AML-193 (cell line): ENCODE measurements around the gene ALPL.
"Not testable (repeated sequence)": the region's sequence is repeated elsewhere in the genome, so short reads cannot be mapped to it uniquely, and the experiment has no call there.

Experiments
- DNase-seq, 2 experiments: peaks; one replicate each; lab custom pipeline; 2025; lab: John Stamatoyannopoulos, UW

Gene ALPL

GRCh38 chr1:21509351-21510112, at the start of gene ALPL:
TSS of gene ALPL (plus strand) at chr1:21509423. CDS start at chr1:21554082, 44,659 bp downstream.
- DNase-seq: no peak

DNA sequence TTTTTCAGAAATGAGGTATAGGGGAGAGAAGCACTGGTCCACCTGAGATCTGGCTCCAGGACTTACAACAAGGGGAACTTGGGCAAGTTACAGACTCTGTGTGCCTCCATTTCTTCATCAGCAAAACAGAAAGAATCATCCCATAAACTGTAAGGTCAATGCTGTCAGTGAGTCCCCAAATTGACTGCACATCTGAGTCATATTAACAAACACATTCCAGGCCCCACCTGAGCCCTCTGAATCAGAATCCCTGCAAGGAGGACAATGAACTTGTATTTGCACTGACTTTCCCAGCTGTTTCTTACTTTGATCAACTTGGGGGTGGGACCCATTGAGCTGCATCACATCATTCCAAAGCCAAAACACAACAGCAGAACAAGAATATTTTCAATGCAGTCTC, 44.1 kb upstream of the ALPL start:
- not testable (repeated sequence) for DNase-seq

- not testable (repeated sequence) for DNase-seq
Measured at GRCh38 chr1:21467946-21468345, 41.3 kb upstream of the ALPL start.

DNA sequence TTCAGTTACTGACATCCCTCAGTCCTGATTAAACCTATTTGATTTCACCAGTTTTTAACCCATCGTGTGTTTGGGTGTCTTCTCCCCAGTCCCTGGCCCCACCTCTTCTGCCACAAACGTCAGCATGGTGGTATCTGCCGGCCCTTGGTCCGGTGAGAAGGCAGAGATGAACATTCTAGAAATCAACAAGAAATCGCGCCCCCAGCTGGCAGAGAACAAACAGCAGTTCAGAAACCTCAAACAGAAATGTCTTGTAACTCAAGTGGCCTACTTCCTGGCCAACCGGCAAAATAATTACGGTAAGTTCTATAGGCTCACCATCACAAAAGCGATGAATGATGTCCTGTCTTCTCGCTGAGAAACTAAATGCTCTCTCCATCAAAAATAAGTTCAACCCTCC, 40.6 kb upstream of the ALPL start:
- DNase-seq: peak in 1 of 2 experiments; percentile 2

DNA sequence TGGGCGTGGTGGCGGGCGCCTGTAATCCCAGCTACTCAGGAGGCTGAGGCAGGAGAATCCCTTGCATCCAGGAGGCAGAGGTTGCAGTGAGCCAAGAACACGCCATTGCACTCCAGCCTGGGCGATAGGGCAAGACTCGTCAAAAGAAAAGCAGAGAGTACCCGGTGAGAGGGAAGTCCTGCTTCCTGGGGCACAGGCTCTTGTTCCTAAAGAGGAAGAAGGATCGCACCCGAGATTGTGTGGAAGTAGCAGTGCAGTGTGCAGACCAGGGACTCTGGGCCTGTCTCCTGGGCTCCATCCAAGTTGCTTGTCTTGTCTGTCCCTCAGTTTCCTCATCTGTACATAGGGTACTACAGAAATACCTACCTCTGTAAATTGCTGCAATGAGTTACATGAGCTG, 39.6 kb upstream of the ALPL start:
- DNase-seq: no peak

DNA sequence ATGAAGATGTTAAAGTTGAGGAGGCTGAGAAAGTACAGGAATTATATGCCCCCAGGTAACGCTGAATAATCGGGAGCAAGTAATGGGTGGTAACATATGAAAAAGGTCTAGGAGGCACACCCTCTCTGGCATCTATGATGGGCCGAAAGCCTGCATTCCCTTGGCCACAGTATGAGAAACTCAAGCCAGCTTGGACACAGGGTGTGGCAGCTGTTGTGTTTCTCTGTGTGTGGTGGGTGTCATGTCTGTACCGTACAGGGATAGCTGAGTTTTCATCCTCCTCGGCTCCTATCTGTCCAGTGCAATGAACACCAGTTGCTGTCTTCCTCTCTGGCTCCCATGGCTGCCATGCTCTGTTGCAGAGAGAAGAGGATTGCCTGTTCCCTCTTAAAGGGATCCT, 36.4 kb upstream of the ALPL start:
- no peak for DNase-seq

GRCh38 chr1:21478356-21478755, 30.9 kb upstream of the ALPL start:
- DNase-seq: no peak

DNA sequence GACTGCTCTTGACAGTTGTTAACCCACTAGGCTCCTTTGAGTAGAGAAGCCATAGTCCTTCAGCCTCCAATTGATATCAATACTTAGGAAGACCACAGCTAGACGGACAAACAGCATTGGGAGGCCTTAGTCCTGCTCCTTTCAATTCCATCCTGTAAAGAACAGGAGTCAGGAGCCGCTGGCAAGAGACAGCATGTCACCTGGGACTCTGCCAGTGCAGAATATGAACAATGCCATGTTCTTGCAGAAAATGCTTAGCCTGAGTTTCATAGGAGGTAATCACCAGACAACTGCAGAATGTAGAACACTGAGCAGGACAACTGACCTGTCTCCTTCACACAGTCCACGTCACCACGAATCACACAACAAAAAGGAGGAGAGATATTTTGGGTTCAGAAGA, 25.3 kb upstream of the ALPL start:
- DNase-seq: not testable (repeated sequence)

DNA sequence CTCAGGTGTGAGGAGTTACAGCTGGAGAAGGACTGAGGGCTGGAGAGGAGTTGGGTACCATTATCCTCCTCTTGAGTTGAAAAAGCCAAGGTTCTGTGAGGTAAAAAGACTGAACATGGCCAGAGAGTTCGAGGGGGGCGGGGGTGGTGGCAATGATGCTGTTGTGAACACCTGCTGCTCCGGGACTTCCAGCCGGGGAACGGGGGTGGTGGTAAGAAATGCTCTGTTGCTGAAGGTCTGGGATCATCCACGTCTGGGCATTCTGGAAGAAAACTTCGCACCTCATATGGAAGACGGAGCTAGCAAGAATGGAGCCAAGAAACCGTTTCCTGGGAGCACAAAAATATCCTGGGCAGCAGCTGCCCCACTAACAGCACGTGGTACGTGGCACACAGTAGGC, 20.1 kb upstream of the ALPL start:
- DNase-seq: no peak

DNA sequence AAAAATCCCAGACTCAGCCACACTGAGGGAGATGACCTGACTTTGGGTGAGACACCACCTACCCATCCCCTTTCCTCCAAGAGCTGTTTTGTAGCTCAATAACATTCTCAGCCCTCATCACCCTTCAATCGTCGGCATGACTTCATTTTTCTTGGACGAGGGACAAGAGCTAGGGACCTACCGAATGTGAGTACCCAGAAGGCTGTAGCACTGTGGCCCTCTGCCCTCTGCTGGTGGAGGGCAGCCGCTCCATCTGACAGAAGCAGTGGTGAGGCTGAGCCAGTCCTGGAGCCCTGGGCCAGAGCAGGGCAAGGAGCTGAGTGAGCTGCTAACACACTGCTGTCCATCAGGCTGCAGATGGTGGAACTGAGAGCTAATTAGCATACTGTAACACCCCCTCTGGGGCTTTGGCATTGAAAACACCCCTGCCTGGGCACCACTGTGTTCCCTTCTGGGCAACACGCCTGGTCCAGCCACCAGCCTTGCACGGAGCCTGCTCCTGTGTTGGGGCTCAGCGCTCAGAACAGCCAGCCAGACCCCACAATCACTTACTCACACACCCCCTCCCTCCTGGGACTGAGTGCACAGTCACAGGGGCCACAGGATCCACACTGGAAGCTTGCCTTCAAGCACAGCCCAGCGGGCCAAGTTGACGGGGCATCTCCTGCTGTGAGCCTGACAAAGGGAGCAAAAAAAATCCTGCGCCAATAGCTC, 18.3 kb upstream of the ALPL start:
- DNase-seq: peak; percentile 14 to 27

DNA sequence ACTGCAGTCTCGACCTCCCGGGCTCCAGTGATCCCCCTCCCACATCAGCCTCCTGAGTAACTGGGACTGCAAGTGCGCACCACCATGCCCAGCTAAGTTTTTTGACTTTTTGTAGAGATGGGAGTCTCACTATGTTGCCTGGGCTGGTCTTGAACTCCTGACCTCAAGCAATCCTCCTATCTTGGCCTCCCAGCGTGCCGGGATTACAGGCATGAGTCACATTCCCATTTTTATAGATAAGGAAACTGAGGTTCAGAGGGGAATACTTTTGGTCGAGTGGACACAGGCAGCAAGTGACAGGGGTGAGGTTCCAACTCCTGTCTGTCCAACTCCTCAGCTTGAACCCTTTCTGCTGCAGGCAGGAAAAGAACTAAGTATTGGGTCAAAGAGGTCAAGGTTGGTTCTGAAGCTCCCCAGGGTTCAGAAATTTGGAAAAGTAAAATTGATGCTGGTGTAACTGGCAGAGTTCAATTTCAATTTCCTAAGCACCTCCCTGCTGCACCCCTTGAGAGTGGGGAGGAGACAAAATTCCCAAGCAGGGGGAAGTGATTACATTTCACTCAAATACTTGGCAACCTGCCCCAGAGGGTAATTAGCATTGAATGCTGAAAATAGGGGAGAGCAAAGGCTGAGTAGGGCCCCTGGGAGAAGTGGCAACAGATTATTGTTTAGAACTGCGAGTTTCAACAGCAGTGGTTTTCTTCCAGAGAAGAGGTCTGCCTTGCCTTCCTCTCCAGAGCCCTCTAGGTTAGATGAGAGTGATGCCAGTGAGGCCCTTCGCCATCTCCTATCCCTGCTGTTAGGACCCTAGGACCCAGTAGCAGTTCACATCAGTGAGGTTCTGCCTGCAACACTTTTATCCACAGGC, 17.5 kb upstream of the ALPL start:
- no peak for DNase-seq

DNA sequence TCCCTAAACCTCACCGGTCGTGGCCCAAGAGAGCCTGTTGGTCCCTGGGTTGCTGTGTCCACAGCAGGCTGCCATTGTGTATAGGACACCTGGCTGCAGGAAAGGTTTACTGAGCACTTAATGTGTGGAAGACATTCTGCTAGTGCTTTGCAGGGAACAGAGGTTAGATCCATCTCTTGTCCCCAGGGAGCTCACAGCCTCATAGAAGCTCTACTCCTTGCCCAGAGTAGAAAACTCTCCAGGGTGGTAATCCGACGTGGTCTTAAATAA, 16.9 kb upstream of the ALPL start:
- DNase-seq: no peak

GRCh38 chr1:21494196-21494595, 15.0 kb upstream of the ALPL start:
- DNase-seq: no peak

GRCh38 chr1:21495225-21495820, 13.9 kb upstream of the ALPL start:
- no peak for DNase-seq

DNA sequence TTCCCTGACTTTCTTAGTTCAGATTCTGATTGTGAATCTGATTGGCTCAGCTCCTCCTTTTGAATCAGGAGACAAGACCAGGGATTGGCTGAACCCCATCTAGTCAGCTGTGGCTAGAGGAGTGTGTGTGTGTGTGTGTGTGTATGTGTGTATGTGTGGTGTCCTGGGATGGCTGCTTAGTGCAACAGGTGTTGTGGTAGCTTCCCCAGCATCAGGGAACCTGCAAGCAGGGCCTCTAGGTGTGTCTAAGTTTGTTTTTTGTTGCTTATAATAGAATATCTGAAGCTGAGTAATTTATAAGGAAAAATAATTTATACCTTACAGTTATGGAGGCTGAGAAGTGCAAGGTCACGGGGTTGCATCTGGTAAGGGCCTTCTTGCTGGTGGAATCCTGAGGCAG, 13.2 kb upstream of the ALPL start:
- DNase-seq: no peak

DNA sequence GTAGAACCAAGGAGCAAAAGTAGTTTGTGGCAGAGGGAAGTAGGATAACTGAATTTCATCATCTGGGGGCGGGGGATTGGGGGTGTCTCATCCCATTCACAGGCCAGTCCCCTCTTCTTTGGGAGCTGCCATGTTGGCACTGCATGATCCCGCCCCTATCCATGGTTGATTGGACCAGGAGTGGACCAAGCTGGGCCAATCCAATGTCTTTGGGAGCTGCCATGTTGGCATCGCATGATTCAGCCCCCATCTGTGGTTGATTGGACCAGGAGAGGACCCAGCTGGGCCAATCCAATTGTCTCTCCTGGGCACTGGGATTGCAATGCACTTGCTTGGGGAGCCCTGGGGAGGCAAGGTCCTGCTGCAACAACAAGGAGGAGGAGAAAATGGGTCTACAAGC, 12.3 kb upstream of the ALPL start:
- DNase-seq: no peak

- DNase-seq: no peak
Measured at GRCh38 chr1:21497466-21498061, 11.7 kb upstream of the ALPL start.

GRCh38 chr1:21499283-21499950, 9.8 kb upstream of the ALPL start:
- DNase-seq: no peak

GRCh38 chr1:21503706-21504377, 5.4 kb upstream of the ALPL start:
- DNase-seq: no peak

GRCh38 chr1:21506804-21507203, 2.4 kb upstream of the ALPL start:
- no peak for DNase-seq
